Fibroblast of skin of right biceps (primary cell): ENCODE results near the gene TJP1.
"Not testable (repeated sequence)": the region's sequence is repeated elsewhere in the genome, so short reads cannot be mapped to it uniquely, and the experiment has no call there.

Experiments used
- DNase-seq: peaks from one replicate; pipeline ENCODE4 v3.0.0-alpha.2; 2013

TJP1 gene

GRCh38 chr15:29835301-29835700 lies 13.0 kb upstream of the TJP1 start:
- no peak for DNase-seq

- DNase-seq: no peak
Measured at GRCh38 chr15:29832709-29833108, 10.4 kb upstream of the TJP1 start.

GRCh38 chr15:29826908-29827820 lies 4.9 kb upstream of the TJP1 start:
- no peak for DNase-seq

GRCh38 chr15:29825227-29825626 lies 3.0 kb upstream of the TJP1 start:
- DNase-seq: peak; percentile 51

- DNase-seq: peak; percentile 75
Measured at GRCh38 chr15:29822684-29823459, 604 bp upstream of the TJP1 start.

- DNase-seq: peak; percentile 80
Measured at GRCh38 chr15:29821416-29822099, 710 bp downstream of the TJP1 start.

GRCh38 chr15:29820394-29821154 lies 1.7 kb downstream of the TJP1 start:
- DNase-seq: no peak

- DNase-seq: no peak
Measured at GRCh38 chr15:29819979-29820378, 2.3 kb downstream of the TJP1 start.

GRCh38 chr15:29818141-29818540 lies 4.1 kb downstream of the TJP1 start:
- no peak for DNase-seq

GRCh38 chr15:29817455-29817854 lies 4.8 kb downstream of the TJP1 start:
- DNase-seq: not testable (repeated sequence)

GRCh38 chr15:29815000-29815710 lies 7.1 kb downstream of the TJP1 start:
- DNase-seq: peak; percentile 53

- DNase-seq: no peak
Measured at GRCh38 chr15:29813009-29813408, 9.3 kb downstream of the TJP1 start.

GRCh38 chr15:29812384-29812694 lies 9.9 kb downstream of the TJP1 start:
- peak; percentile 44 for DNase-seq

- no peak for DNase-seq
Measured at GRCh38 chr15:29811691-29812383, 10.4 kb downstream of the TJP1 start.

- no peak for DNase-seq
Measured at GRCh38 chr15:29805708-29806104, 16.6 kb downstream of the TJP1 start.

- peak; percentile 62 for DNase-seq
Measured at GRCh38 chr15:29805043-29805707, 17.1 kb downstream of the TJP1 start.

- DNase-seq: no peak
Measured at GRCh38 chr15:29802411-29802810, 19.9 kb downstream of the TJP1 start.

GRCh38 chr15:29800491-29801366 lies 21.5 kb downstream of the TJP1 start:
- no peak for DNase-seq

GRCh38 chr15:29799859-29800258 lies 22.4 kb downstream of the TJP1 start:
- no peak for DNase-seq

- DNase-seq: no peak
Measured at GRCh38 chr15:29795610-29796009, 26.7 kb downstream of the TJP1 start.
